Karpas-422 (cell line): ENCODE measurements around the gene DDIT4L. TPM values are rescaled to one million over a fixed set of nuclear protein-coding genes. Genes with fewer than 3 reads are reported as not detected.
A peak's percentile ranks its signal among the peaks of the same experiment; 100 is the strongest.

Experiments used
- DNase-seq: peaks from one replicate; pipeline ENCODE4 v3.0.0-alpha.2; 2015
- H2AFZ ChIP-seq: fragments of 200-600 bp; sonication (generic); 2 replicates; pipeline ENCODE4 v1.6.1; 2014; ENCODE audit warnings: antibody characterized with exemption, low read length, mixed read lengths
- H3K27ac ChIP-seq: fragments of 200-600 bp; sonication (generic); 2 replicates; pipeline ENCODE4 v1.5.1; 2014; ENCODE audit warnings: mild to moderate bottlenecking, low read length, moderate library complexity
- H3K27me3 ChIP-seq: fragments of 200-600 bp; sonication (generic); 2 replicates; pipeline ENCODE4 v1.6.1; 2014; ENCODE audit warnings: low read length, mixed read lengths
- H3K36me3 ChIP-seq: fragments of 200-600 bp; sonication (generic); 2 replicates; pipeline ENCODE4 v1.6.1; 2014; ENCODE audit warnings: low read length, mixed read lengths; ENCODE audit not compliant: insufficient read depth
- H3K4me1 ChIP-seq: fragments of 200-600 bp; sonication (generic); 2 replicates; pipeline ENCODE4 v1.6.1; 2014; ENCODE audit warnings: mild to moderate bottlenecking, low read length, mixed read lengths
- H3K4me2 ChIP-seq: fragments of 200-600 bp; sonication (generic); 2 replicates; pipeline ENCODE4 v1.6.1; 2014; ENCODE audit warnings: low read length, low read depth, mild to moderate bottlenecking; ENCODE audit not compliant: poor library complexity, severe bottlenecking
- H3K4me3 ChIP-seq: fragments of 200-600 bp; sonication (generic); 2 replicates; pipeline ENCODE4 v1.5.1; 2014; ENCODE audit warnings: mild to moderate bottlenecking, antibody characterized with exemption, low read length, mixed read lengths
- H3K79me2 ChIP-seq: fragments of 200-600 bp; sonication (generic); 2 replicates; pipeline ENCODE4 v1.6.1; 2014; ENCODE audit warnings: mild to moderate bottlenecking, low read length, mixed read lengths
- H3K9ac ChIP-seq: fragments of 200-600 bp; sonication (generic); 2 replicates; pipeline ENCODE4 v1.6.0; 2014; ENCODE audit warnings: low read length
- H3K9me2 ChIP-seq: fragments of 200-600 bp; sonication (generic), shearing (Covaris generic); replicated peaks from 2 replicates; pipeline ENCODE4 v1.6.0; 2014; ENCODE audit warnings: mild to moderate bottlenecking, low read length, moderate library complexity; ENCODE audit not compliant: insufficient read depth
- H3K9me3 ChIP-seq: fragments of 300-700, 200-600 bp; sonication (generic); 2 replicates; pipeline ENCODE4 v1.6.1; 2014; ENCODE audit warnings: low read length, mixed read lengths
- H4K20me1 ChIP-seq: fragments of 200-600 bp; sonication (generic); 2 replicates; pipeline ENCODE4 v1.6.1; 2014; ENCODE audit warnings: mild to moderate bottlenecking, antibody characterized with exemption, low read length, low read depth; ENCODE audit not compliant: insufficient read depth
- total RNA-seq: library from RNA; depleted of rRNA; stranded (reverse); fragments of >200 nt; shearing (Covaris generic); gene quantifications from 2 replicates; pipeline ENCODE4 v1.2.3, GENCODE V29; 2014; ENCODE audit warnings: low replicate concordance

Gene DDIT4L
- total RNA-seq, 1 experiment from 2014 or later: not detected

DNA sequence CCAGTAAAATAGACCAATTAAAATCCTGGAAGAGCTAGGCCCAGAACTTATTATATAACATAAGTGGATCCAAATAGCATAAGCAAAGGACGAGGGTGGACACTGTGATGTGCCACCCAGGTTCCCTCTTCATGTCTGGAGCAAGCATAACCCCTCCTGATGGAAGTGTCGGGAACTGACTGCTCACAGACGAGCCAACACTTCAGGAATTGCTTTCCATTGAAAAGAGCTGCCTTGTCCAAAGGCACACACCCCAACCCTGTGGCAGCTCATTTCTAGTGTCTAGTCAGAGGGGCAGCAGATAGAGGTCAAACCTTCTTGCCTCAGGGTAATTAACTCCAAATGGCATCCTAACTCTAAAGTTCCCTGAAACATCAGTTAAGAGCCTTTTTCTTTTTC is 15.3 kb downstream of the DDIT4L start:
- no peaks in the 10 kb centered on the region for H3K79me2 ChIP-seq
- no peak overlapping the region for H3K9ac ChIP-seq
- H3K9me3 ChIP-seq: no peaks in the 10 kb centered on the region
- H3K9me2 ChIP-seq: no peaks in the 10 kb centered on the region
- no peak overlapping the region for H3K4me2 ChIP-seq
- no peaks in the 10 kb centered on the region for H3K27me3 ChIP-seq
- H3K36me3 ChIP-seq: no peaks in the 10 kb centered on the region
- no peak overlapping the region for H3K4me3 ChIP-seq
- DNase-seq: no peak
- no peak overlapping the region for H3K27ac ChIP-seq
- no peak overlapping the region for H2AFZ ChIP-seq
- no peaks in the 10 kb centered on the region for H3K4me1 ChIP-seq
- H4K20me1 ChIP-seq: no peaks in the 10 kb centered on the region

DNA sequence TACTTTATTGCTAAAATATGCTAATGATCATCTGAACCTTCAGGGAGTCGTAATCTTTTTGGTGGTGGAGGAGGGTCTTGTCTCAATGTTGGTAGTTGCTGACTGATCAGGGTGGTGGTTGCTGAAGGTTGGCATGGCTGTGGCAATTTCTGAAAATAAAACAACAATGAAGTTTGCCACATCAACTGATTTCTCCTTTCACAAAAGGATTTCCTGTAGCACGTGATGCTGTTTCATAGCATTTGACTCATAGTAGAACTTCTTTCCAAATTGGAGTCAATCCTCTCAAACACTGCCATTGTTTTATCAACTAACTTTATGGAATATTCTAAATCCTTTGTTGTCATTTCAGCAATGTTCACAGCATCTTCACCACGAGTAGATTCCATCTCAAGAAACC is 19.3 kb downstream of the DDIT4L start:
- no peaks in the 10 kb centered on the region for H3K36me3 ChIP-seq
- H4K20me1 ChIP-seq: no peaks in the 10 kb centered on the region
- DNase-seq: no peak
- H3K9me2 ChIP-seq: no peaks in the 10 kb centered on the region
- no peaks in the 10 kb centered on the region for H3K27me3 ChIP-seq
- H2AFZ ChIP-seq: no peak overlapping the region
- no peak overlapping the region for H3K4me2 ChIP-seq
- H3K27ac ChIP-seq: no peak overlapping the region
- H3K9ac ChIP-seq: no peak overlapping the region
- H3K4me1 ChIP-seq: peaks cover 9% of the 10 kb centered on the region
- H3K9me3 ChIP-seq: no peaks in the 10 kb centered on the region
- no peak overlapping the region for H3K4me3 ChIP-seq
- no peaks in the 10 kb centered on the region for H3K79me2 ChIP-seq

DNA sequence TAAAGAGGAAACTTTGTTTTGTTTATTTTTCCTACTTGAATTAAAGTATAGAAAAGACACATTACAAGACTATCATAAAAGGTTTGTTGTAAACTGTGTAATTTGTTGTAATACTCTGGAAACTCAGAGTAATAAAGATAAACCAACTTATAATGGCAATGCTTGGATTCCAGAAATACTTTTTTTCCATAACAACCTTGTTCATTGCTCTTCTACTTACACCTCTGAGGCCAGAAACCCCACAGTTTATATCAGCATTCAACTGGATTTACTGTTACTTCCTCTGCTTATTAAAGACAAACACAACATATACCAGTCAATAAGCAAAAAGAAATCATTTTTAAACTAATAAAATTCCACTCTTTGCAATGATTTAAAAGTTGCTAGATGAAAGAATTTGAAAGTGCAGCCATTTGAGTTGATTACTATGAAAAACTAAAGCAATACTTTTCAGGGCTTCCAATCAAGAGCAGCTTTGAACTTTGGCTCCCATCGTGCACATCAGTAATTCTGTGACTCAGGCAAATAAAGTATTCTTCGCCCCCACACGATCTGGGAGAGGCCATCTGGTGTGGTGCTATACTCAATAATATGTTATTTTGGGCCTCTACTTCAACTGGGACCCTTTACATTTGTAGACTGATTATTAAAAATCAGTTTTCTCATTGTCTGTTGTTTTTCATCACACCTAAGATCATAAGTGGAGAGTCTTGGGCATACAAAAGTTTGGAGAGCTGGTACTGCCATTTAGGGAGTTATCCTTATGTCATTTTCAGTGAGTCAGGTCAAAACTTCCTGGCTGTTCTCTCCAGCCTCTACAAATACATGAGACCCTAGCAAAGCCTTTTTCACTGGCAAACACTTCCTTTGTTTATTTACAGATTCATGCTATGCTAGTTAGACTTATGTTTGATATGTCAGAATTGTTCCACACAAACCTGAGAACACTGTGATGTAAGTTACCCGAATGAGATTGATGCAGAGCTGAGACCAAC is 20.5 kb downstream of the DDIT4L start:
- no peak overlapping the region for H2AFZ ChIP-seq
- H3K4me1 ChIP-seq: peaks cover 20% of the 10 kb centered on the region
- no peaks in the 10 kb centered on the region for H4K20me1 ChIP-seq
- H3K9me2 ChIP-seq: no peaks in the 10 kb centered on the region
- DNase-seq: no peak
- no peaks in the 10 kb centered on the region for H3K79me2 ChIP-seq
- H3K9ac ChIP-seq: no peak overlapping the region
- H3K27me3 ChIP-seq: no peaks in the 10 kb centered on the region
- H3K36me3 ChIP-seq: no peaks in the 10 kb centered on the region
- H3K27ac ChIP-seq: no peak overlapping the region
- H3K4me2 ChIP-seq: no peak overlapping the region
- no peaks in the 10 kb centered on the region for H3K9me3 ChIP-seq
- H3K4me3 ChIP-seq: no peak overlapping the region

DNA sequence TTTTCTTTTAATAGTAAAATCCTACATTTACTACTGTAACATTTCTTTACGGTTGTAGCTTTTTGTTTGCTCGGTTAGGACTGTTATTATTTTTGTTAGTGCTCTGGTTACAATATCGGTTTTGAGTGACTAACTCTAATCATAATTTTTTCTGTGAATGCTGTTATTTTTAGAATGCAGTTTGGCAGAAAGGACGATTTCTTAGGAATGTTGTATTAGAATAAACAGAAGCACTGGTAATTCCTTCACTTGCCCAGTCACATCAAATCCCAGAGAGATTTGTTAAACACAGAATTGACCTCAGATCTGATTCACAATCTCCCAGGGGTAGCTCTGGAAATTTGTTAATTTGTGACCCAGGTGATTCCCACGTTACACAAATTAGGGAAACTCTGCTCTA is 21.7 kb downstream of the DDIT4L start:
- Histone ChIP-seq H3K9me3 (no peaks in the 10 kb centered on the region), H4K20me1 (no peaks in the 10 kb centered on the region), H3K79me2 (no peaks in the 10 kb centered on the region), H3K4me2 (no peak overlapping the region), H3K4me3 (no peak overlapping the region), H3K27me3 (no peaks in the 10 kb centered on the region), H3K36me3 (no peaks in the 10 kb centered on the region), H3K9me2 (no peaks in the 10 kb centered on the region), H3K4me1 (peaks cover 20% of the 10 kb centered on the region), H3K27ac (no peak overlapping the region), H2AFZ (no peak overlapping the region), H3K9ac (no peak overlapping the region)
- DNase-seq: no peak

DNA sequence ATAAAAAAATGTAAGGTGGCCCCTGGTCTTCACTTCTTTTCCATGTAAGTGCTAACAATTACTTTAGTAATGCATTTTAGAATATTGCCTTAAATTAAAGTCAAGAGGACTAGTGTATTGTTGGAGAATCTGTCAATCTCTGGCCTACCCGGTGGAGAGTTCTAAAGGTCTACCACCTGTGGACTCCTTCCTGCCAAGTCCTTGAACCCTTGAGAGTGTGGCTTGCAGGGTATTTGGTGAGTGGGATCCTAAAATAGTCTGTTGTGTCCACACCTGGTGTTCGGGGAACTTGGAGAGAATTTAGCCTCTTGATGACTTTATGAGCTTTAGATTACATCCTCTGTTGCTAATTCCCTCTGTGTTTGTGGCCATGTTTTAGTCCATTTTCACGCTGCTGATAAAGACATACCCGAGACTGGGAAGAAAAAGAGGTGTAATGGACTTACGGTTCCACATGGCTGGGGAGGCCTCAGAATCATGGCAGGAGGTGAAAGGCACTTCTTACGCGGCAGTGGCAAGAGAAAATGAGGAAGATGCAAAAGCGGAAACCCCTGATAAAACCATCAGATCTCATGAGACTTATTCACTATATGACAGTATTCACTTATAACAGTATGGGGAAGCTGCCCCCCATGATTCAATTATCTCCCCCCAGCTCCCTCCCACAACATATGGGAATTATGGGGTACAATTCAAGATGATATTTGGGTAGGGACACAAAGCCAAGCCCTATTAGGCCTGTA is 23.8 kb downstream of the DDIT4L start:
- Histone ChIP-seq H2AFZ (no peak overlapping the region), H3K4me2 (peak overlapping the region; percentile 13), H3K27ac (peak overlapping the region; percentile 16; the same call in 1 of the 2 replicates), H3K79me2 (no peaks in the 10 kb centered on the region), H4K20me1 (no peaks in the 10 kb centered on the region), H3K9me3 (no peaks in the 10 kb centered on the region), H3K9ac (no peak overlapping the region), H3K27me3 (no peaks in the 10 kb centered on the region), H3K4me3 (no peak overlapping the region), H3K36me3 (no peaks in the 10 kb centered on the region), H3K4me1 (peaks cover 20% of the 10 kb centered on the region), H3K9me2 (no peaks in the 10 kb centered on the region)
- no peak for DNase-seq

DNA sequence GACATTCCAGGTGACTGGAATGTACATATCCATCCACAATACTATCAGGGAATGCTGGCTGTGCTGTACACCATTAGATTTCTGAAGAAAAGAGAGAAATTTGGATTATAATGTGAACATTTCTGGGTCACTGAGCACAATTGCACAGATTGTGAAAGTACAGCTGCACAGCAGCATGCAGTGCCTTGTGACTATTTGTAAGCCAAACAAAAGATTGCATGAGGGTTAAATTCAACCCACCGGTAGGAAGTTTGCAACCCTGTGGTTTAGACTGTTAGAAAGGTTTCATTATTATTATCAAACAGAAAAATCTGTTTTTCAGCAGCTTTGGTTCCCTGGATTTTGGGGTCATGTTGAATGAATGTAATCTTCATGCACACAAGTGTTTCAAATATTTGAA is 24.5 kb downstream of the DDIT4L start:
- Histone ChIP-seq H2AFZ (no peak overlapping the region), H4K20me1 (no peaks in the 10 kb centered on the region), H3K4me2 (peak overlapping the region; percentile 11), H3K4me1 (peaks cover 20% of the 10 kb centered on the region), H3K4me3 (no peak overlapping the region), H3K36me3 (no peaks in the 10 kb centered on the region), H3K27ac (peak overlapping the region; percentile 16; the same call in 1 of the 2 replicates), H3K9ac (no peak overlapping the region), H3K9me2 (no peaks in the 10 kb centered on the region), H3K79me2 (no peaks in the 10 kb centered on the region), H3K9me3 (0 out of 2 replicates have a peak, but pooled peaks cover 3% of the 10 kb centered on the region), H3K27me3 (no peaks in the 10 kb centered on the region)
- no peak for DNase-seq

DNA sequence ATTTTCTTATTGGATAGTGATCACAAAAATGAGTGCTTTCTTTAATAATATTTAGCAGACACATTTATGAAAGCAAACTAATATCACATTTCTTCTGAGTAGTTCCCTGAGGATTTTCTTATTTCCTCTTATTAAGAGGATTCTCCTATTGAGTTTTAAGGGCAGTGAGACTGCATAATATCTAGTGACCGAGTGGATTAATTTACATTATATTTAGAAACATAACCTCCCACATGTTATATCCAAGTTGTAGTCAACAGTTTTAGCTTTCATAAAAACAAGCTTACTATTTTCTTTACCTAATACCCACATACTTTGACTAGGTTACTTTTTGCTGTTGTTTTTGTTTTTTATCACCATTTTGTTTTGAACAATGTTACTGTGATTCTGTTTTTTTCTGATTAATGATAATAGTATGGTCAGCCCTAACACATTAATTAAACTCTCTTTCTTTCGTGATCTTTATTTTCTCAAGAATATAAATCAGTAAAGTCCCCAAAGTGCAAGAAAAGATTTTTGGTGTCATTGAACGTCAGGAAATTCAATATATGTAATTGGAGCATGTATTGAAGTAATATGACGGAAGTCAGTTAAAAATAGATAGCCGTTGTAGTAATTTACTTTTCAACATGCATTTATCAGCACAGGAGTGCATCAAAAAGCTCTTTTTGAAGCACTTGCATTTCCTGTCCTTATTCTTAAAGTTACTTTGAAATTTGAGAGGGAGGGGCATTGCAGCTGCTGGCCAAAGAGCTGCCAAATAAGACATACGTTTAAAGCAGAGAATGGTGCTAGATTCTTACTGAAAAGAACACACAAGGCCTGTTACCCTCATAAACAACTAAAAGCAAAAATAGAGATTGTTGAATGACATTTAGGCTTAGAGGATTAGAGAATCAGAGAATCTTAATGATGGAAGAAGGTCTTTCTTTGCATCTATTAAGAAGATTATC is 25.2 kb downstream of the DDIT4L start:
- Histone ChIP-seq H3K36me3 (no peaks in the 10 kb centered on the region), H3K27ac (no peak overlapping the region), H3K79me2 (no peaks in the 10 kb centered on the region), H3K4me2 (no peak overlapping the region), H3K9me2 (no peaks in the 10 kb centered on the region), H3K4me3 (no peak overlapping the region), H4K20me1 (no peaks in the 10 kb centered on the region), H3K4me1 (peaks cover 20% of the 10 kb centered on the region), H3K9ac (no peak overlapping the region), H3K9me3 (0 out of 2 replicates have a peak, but pooled peaks cover 3% of the 10 kb centered on the region), H3K27me3 (no peaks in the 10 kb centered on the region), H2AFZ (no peak overlapping the region)
- no peak for DNase-seq
